Measurements from ENCODE around the gene UBE2D2. TPM values are rescaled to one million over a fixed set of nuclear protein-coding genes. Genes with fewer than 3 reads are reported as not detected.
A peak's percentile ranks its signal among the peaks of the same experiment; 100 is the strongest.

Gene UBE2D2
- polyA plus RNA-seq, 4 donors, result 74.3 to 118 (median 95.3) TPM

DNA sequence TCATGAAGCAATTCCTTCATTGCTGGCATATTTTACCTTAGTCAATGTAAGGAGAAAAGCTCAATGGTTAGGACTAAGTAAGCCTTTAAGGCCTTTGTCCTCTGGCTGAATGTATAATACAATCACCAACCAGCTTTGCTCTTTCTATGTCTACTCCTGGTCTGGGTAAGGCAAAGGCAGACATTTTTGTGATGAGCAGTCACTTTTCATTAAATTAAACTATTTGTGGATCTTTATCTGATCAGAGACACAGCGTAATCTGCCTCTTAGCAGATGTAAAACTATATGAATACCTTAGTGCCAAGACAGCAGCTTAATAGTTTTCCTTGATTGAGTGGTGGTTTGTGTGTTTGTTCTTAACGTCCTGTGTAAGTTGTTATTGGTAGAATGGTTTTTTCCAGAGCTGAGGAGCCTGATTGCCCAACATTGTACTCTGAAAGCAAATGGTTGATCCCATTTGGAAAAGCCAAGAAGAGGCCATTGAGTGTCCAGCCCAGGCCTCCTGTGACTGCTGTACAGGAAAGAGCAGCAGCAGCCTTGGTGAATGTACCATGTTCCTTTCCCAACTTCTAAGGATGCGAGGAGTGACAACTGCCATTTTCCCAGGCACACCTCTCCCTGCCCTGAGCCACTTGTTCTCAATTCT lies 70.5 kb downstream of the UBE2D2 start:
- Histone ChIP-seq H3K27me3 (ENCODE audit: control insufficient read depth in 3 of 3, insufficient read depth in 3 of 3, low read length in 3 of 3) (no peaks in the 10 kb centered on the region), H3K4me3 (ENCODE audit: low read depth in 1 of 3, low read length in 3 of 3) (no peak overlapping the region), H3K9me3 (ENCODE audit: control insufficient read depth in 2 of 2, insufficient read depth in 1 of 2, low read depth in 1 of 2, low read length in 1 of 2) (no peaks in the 10 kb centered on the region), H3K36me3 (ENCODE audit: control insufficient read depth in 3 of 3, insufficient read depth in 2 of 3, low read depth in 1 of 3, low read length in 3 of 3) (peaks cover 3 to 17% (median 16%) of the 10 kb centered on the region in 3 donors), H3K4me1 (ENCODE audit: control insufficient read depth in 3 of 3, insufficient read depth in 2 of 3, low read depth in 1 of 3, low read length in 2 of 3) (peaks cover under 1 to 18% (median 11%) of the 10 kb centered on the region in 3 donors), H3K27ac (ENCODE audit: low read depth in 1 of 3, low read length in 2 of 3) (no peak overlapping the region)
- 79 to 83% (median 80%) methylated on average over 3 of the region's 3 CpGs for whole genome bisulfite sequencing, 3 donors
- FAIRE-seq (no peak), DNase-seq (no peak)

DNA sequence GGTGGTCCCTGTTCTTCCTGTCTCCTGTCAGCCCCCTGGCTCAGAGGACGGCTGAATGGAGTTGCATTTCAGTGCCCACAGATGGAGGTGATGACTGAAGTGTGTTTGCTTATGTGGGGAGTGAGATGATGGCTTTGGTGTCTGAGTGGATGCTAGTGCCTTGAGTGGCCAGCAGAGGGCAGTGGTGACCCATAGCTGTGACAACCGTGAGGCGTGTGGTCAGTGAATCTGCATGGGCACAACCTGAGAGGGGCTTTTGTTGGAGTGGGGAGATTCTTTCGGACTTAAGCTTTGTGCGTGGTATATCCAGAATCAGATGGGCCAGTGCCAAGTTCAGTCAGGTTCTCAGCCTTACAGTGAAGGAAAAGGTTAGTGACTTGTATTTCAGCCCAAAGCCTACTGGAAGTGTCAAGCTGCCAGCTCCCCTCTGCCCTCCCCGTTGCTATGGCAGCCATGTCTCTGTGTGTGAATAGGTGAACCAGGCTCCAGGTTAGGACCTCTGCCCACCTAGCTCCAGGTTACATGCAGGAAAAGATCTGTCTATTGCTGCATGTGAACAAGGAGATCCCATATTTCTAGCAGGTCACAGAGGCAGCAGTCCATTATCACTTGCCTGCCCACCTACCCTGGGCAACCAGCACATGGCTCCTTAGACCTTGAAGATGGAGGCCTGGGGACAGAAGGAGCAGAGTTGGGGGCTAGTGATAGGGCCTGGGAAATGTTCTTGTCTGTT lies 72.3 kb downstream of the UBE2D2 start:
- FAIRE-seq (no peak), DNase-seq (peak; percentile 71 to 85)
- H3K27ac ChIP-seq (ENCODE audit: low read depth in 1 of 3, low read length in 2 of 3), result no peak overlapping the region
- WGBS, 3 donors, result 9 to 13% (median 10%) methylated on average over 6 of the region's 6 CpGs
- no peaks in the 10 kb centered on the region for H3K27me3 ChIP-seq (ENCODE audit: control insufficient read depth in 3 of 3, insufficient read depth in 3 of 3, low read length in 3 of 3)
- peaks cover 3 to 17% (median 12%) of the 10 kb centered on the region in 3 donors for H3K36me3 ChIP-seq (ENCODE audit: control insufficient read depth in 3 of 3, insufficient read depth in 2 of 3, low read depth in 1 of 3, low read length in 3 of 3)
- no peak overlapping the region for H3K4me3 ChIP-seq (ENCODE audit: low read depth in 1 of 3, low read length in 3 of 3)
- no peaks in the 10 kb centered on the region for H3K9me3 ChIP-seq (ENCODE audit: control insufficient read depth in 2 of 2, insufficient read depth in 1 of 2, low read depth in 1 of 2, low read length in 1 of 2)
- H3K4me1 ChIP-seq (ENCODE audit: control insufficient read depth in 3 of 3, insufficient read depth in 2 of 3, low read depth in 1 of 3, low read length in 2 of 3), result peaks cover 3 to 31% (median 15%) of the 10 kb centered on the region in 3 donors

DNA sequence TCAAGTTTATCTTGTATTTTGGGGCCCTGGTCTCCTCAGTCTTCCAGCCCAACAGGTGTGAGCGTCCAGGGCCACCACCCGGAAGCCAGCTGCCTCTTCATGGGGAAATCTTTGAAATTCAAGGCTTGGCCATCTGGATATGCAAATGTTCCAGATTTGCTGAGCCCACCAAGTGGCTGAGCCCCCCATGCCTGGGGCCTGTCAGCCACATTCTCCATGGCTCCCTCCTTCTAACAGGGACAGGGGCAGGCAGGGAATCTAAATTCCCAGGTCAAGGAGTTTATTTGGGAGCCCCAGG lies 72.8 kb downstream of the UBE2D2 start:
- DNase-seq (no peak), FAIRE-seq (no peak)
- no peak overlapping the region for H3K4me3 ChIP-seq (ENCODE audit: low read depth in 1 of 3, low read length in 3 of 3)
- no peaks in the 10 kb centered on the region for H3K9me3 ChIP-seq (ENCODE audit: control insufficient read depth in 2 of 2, insufficient read depth in 1 of 2, low read depth in 1 of 2, low read length in 1 of 2)
- H3K4me1 ChIP-seq (ENCODE audit: control insufficient read depth in 3 of 3, insufficient read depth in 2 of 3, low read depth in 1 of 3, low read length in 2 of 3), result peaks cover 3 to 36% (median 15%) of the 10 kb centered on the region in 3 donors
- 69 to 75% (median 74%) methylated on average over 2 of the region's 2 CpGs for WGBS, 3 donors
- no peak overlapping the region for H3K27ac ChIP-seq (ENCODE audit: low read depth in 1 of 3, low read length in 2 of 3)
- H3K27me3 ChIP-seq (ENCODE audit: control insufficient read depth in 3 of 3, insufficient read depth in 3 of 3, low read length in 3 of 3), result no peaks in the 10 kb centered on the region
- H3K36me3 ChIP-seq (ENCODE audit: control insufficient read depth in 3 of 3, insufficient read depth in 2 of 3, low read depth in 1 of 3, low read length in 3 of 3), result peaks cover 3 to 18% (median 8%) of the 10 kb centered on the region in 3 donors

DNA sequence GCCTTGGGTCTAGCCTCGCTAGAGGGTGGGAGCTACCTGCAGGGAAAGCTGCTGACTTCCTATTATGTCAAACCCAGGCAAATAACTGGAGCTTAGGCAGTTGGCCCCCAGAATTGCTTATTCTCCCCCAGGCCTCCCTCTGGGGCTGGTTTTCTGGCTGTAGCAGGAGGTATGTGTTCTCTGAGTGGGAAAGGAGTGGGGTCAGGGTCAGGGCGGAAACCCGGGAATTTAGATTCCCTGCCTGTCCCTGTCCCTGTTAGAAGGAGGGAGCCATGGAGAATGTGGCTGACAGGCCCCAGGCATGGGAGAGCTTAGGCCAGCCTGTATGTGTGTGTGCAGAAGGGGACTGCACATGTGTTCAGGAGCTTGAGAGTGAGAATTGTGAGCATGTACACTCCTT lies 73.4 kb downstream of the UBE2D2 start:
- H3K9me3 ChIP-seq (ENCODE audit: control insufficient read depth in 2 of 2, insufficient read depth in 1 of 2, low read depth in 1 of 2, low read length in 1 of 2), result no peaks in the 10 kb centered on the region
- FAIRE-seq (no peak), DNase-seq (no peak)
- H3K4me1 ChIP-seq (ENCODE audit: control insufficient read depth in 3 of 3, insufficient read depth in 2 of 3, low read depth in 1 of 3, low read length in 2 of 3), result peaks cover 3 to 42% (median 15%) of the 10 kb centered on the region in 3 donors
- 82 to 89% (median 89%) methylated on average over 3 of the region's 3 CpGs for WGBS, 3 donors
- H3K4me3 ChIP-seq (ENCODE audit: low read depth in 1 of 3, low read length in 3 of 3), result no peak overlapping the region
- H3K36me3 ChIP-seq (ENCODE audit: control insufficient read depth in 3 of 3, insufficient read depth in 2 of 3, low read depth in 1 of 3, low read length in 3 of 3), result peaks cover 0 to 19% (median 4%) of the 10 kb centered on the region in 3 donors
- no peaks in the 10 kb centered on the region for H3K27me3 ChIP-seq (ENCODE audit: control insufficient read depth in 3 of 3, insufficient read depth in 3 of 3, low read length in 3 of 3)
- no peak overlapping the region for H3K27ac ChIP-seq (ENCODE audit: low read depth in 1 of 3, low read length in 2 of 3)

DNA sequence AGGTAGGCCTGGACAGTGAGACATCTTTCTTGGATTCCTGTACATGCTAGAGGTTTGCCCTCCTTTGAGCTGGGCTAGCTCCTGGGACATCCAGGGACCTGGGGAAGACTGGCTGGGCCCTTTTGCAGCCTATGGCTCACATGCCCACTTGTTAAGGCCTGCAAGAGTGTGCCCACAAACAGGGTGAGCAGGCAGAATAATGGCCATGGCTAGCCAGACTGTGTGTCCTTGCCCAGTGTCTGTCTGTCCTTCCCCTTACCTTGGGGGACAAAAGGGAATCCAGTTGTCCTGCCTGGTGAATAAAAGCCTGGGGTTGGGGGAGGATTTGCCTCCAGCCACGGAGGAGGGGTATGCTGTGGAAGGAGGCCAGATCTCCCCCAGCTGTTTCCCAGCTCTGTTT lies 74.1 kb downstream of the UBE2D2 start:
- H3K9me3 ChIP-seq (ENCODE audit: control insufficient read depth in 2 of 2, insufficient read depth in 1 of 2, low read depth in 1 of 2, low read length in 1 of 2), result no peaks in the 10 kb centered on the region
- H3K27ac ChIP-seq (ENCODE audit: low read depth in 1 of 3, low read length in 2 of 3), result peak overlapping the region; percentile 54 to 96 (median 91)
- peaks cover 3 to 48% (median 15%) of the 10 kb centered on the region in 3 donors for H3K4me1 ChIP-seq (ENCODE audit: control insufficient read depth in 3 of 3, insufficient read depth in 2 of 3, low read depth in 1 of 3, low read length in 2 of 3)
- peaks cover 0 to 17% (median 4%) of the 10 kb centered on the region in 3 donors for H3K36me3 ChIP-seq (ENCODE audit: control insufficient read depth in 3 of 3, insufficient read depth in 2 of 3, low read depth in 1 of 3, low read length in 3 of 3)
- 21 to 57% (median 48%) methylated on average over 1 of the region's 1 CpG for WGBS, 3 donors
- no peak for FAIRE-seq
- no peaks in the 10 kb centered on the region for H3K27me3 ChIP-seq (ENCODE audit: control insufficient read depth in 3 of 3, insufficient read depth in 3 of 3, low read length in 3 of 3)
- DNase-seq, result no peak
- H3K4me3 ChIP-seq (ENCODE audit: low read depth in 1 of 3, low read length in 3 of 3), result no peak overlapping the region

DNA sequence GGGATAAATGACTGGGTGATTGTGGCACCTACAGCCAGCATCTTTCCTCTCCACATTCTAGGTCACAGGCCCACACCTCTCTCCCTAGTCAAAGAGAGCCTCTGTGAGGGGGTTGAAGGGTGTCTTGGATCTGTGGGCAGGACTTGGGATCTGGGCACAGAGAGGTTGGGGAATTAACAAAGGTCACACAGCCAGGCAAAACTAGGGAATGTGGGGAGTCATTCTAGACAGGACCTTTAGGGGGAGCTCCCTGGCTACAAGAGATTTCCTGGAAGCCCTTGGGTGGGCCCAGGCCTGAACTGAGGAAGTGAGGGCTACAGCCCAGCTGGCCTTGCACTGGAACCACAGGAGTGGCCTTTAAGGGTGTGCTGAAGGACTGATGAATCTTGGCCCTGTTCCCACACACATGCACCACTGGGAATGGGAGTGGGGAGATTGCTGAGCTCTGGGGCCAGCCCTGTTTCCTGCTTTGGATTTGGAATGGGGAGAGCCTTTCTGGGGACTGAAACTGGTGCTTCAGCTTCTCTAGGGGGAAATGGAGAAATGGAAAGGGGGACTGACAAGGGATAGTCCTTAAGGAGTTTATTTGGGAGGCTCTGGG lies 74.6 kb downstream of the UBE2D2 start:
- peak overlapping the region; percentile 54 to 96 (median 91) for H3K27ac ChIP-seq (ENCODE audit: low read depth in 1 of 3, low read length in 2 of 3)
- peaks cover 0 to 17% (median 4%) of the 10 kb centered on the region in 3 donors for H3K36me3 ChIP-seq (ENCODE audit: control insufficient read depth in 3 of 3, insufficient read depth in 2 of 3, low read depth in 1 of 3, low read length in 3 of 3)
- H3K9me3 ChIP-seq (ENCODE audit: control insufficient read depth in 2 of 2, insufficient read depth in 1 of 2, low read depth in 1 of 2, low read length in 1 of 2), result no peaks in the 10 kb centered on the region
- DNase-seq (peak; percentile 74 to 78), FAIRE-seq (no peak)
- H3K27me3 ChIP-seq (ENCODE audit: control insufficient read depth in 3 of 3, insufficient read depth in 3 of 3, low read length in 3 of 3), result no peaks in the 10 kb centered on the region
- peaks cover 3 to 53% (median 15%) of the 10 kb centered on the region in 3 donors for H3K4me1 ChIP-seq (ENCODE audit: control insufficient read depth in 3 of 3, insufficient read depth in 2 of 3, low read depth in 1 of 3, low read length in 2 of 3)
- no peak overlapping the region for H3K4me3 ChIP-seq (ENCODE audit: low read depth in 1 of 3, low read length in 3 of 3)

DNA sequence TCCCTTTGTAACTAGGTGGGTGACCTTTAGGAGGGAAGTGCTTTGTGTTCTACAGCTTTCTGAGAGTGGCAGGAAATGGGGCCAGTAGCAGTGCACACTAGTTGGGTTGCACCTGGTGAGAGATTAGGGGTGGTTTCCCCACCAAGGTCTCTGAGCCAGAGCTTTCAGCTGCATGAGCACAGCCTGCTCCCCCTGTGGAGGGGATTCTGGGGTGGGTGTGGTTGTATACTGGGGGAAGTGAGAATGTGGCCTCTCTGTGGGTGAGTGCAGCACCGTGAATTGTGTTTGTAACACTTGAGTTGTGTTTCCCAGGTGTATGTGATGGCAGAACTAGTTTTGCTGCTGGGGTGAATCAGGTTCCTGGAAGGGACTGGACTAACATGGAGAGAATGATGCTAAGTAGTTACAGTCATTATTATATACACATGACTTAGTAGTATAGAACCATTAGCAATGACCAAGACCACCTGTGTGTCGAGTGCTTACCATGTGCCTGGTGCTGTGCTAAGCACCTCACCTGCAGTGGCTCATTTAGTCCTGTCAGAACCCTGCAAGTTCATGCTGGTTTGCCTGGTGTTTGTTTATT lies 75.2 kb downstream of the UBE2D2 start:
- H3K4me3 ChIP-seq (ENCODE audit: low read depth in 1 of 3, low read length in 3 of 3), result no peak overlapping the region
- peaks cover 3 to 59% (median 15%) of the 10 kb centered on the region in 3 donors for H3K4me1 ChIP-seq (ENCODE audit: control insufficient read depth in 3 of 3, insufficient read depth in 2 of 3, low read depth in 1 of 3, low read length in 2 of 3)

DNA sequence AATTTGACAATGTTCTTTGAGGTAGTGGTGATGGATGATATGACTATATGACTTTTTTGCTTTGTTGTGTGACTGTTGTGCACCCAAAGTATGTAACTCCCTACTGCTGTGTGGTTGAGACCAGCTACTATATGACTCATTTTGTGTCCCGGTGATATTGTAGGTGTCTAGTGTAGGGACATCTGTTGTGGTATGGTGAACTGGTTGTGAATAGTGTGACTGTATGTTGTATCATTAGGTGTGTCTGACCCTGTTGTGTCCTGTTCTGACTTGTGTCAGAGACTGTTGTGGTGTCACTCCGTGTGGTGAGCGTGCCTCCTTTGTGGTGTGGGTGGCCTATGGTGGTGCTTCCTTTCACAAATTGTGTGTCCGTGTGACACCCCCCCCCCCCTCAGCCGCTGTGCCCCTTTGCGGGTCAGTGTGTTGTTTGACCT lies 75.9 kb downstream of the UBE2D2 start:
- Histone ChIP-seq H3K9me3 (ENCODE audit: control insufficient read depth in 2 of 2, insufficient read depth in 1 of 2, low read depth in 1 of 2, low read length in 1 of 2) (no peaks in the 10 kb centered on the region), H3K36me3 (ENCODE audit: control insufficient read depth in 3 of 3, insufficient read depth in 2 of 3, low read depth in 1 of 3, low read length in 3 of 3) (peaks cover 0 to 17% (median 3%) of the 10 kb centered on the region in 3 donors), H3K27me3 (ENCODE audit: control insufficient read depth in 3 of 3, insufficient read depth in 3 of 3, low read length in 3 of 3) (no peaks in the 10 kb centered on the region), H3K27ac (ENCODE audit: low read depth in 1 of 3, low read length in 2 of 3) (peak overlapping the region; percentile 13 to 96 (median 91)), H3K4me1 (ENCODE audit: control insufficient read depth in 3 of 3, insufficient read depth in 2 of 3, low read depth in 1 of 3, low read length in 2 of 3) (peaks cover 3 to 66% (median 15%) of the 10 kb centered on the region in 3 donors), H3K4me3 (ENCODE audit: low read depth in 1 of 3, low read length in 3 of 3) (peak overlapping the region; percentile 11 to 52 (median 46))
- DNase-seq (peak; percentile 53 to 65), FAIRE-seq (no peak)
- 2 to 4% (median 4%) methylated on average over 6 of the region's 6 CpGs for WGBS, 3 donors

More for the DNA sequence above, 75.2 kb downstream of the UBE2D2 start:
- H3K9me3 ChIP-seq (ENCODE audit: control insufficient read depth in 2 of 2, insufficient read depth in 1 of 2, low read depth in 1 of 2, low read length in 1 of 2), result no peaks in the 10 kb centered on the region
- no peaks in the 10 kb centered on the region for H3K27me3 ChIP-seq (ENCODE audit: control insufficient read depth in 3 of 3, insufficient read depth in 3 of 3, low read length in 3 of 3)
- no peak for FAIRE-seq
- H3K36me3 ChIP-seq (ENCODE audit: control insufficient read depth in 3 of 3, insufficient read depth in 2 of 3, low read depth in 1 of 3, low read length in 3 of 3), result peaks cover 0 to 17% (median 3%) of the 10 kb centered on the region in 3 donors
- H3K27ac ChIP-seq (ENCODE audit: low read depth in 1 of 3, low read length in 2 of 3), result peak overlapping the region; percentile 54 to 96 (median 91)
- DNase-seq, result peak; percentile 59 to 67
- 34 to 39% (median 36%) methylated on average over 2 of the region's 2 CpGs for WGBS, 3 donors
